ENCODE measurements around the gene TNFRSF18. TPM values are rescaled to one million over a fixed set of nuclear protein-coding genes. Genes with fewer than 3 reads are reported as not detected.

Gene TNFRSF18
- total and polyA plus RNA-seq, 10 of the 15 experiments (the other 5 are each of a cell fraction or from before 2014, with no cell fraction given): 0.18 to 7.5 (median 1.5) TPM; not detected in 1

- TF ChIP-seq ZBTB4 (CRISPR knock-in tag; IDR thresholded peaks at IDR 0.05): no peak
- no peak for TF ChIP-seq ETV6 (conservative IDR thresholded peaks at IDR 0.05 in 1 of 2, IDR thresholded peaks at IDR 0.05 in 1 of 2; ENCODE audit: borderline replicate concordance in 1 of 2, low read depth in 1 of 2)
- TF ChIP-seq GATAD2B (conservative IDR thresholded peaks at IDR 0.05; ENCODE audit: low read depth): no peak
- TF ChIP-seq ELK1 (IDR thresholded peaks at IDR 0.05; ENCODE audit: low read depth, low read length): no peak
- no peak for TF ChIP-seq STAT3 (IDR thresholded peaks at IDR 0.05; ENCODE audit: low read depth, low read length)
- TF ChIP-seq RFX5 (IDR thresholded peaks at IDR 0.05; ENCODE audit: low read depth, low read length): no peak
- no peak for TF ChIP-seq NR2F1 (conservative IDR thresholded peaks at IDR 0.05)
- TF ChIP-seq JUND (IDR thresholded peaks at IDR 0.05; ENCODE audit: low read depth, low read length): no peak
- no peak for TF ChIP-seq BCLAF1 (IDR thresholded peaks at IDR 0.05)
- TF ChIP-seq NFIC (IDR thresholded peaks at IDR 0.05; ENCODE audit: low read depth, low read length): no peak
- TF ChIP-seq HDGF (IDR thresholded peaks at IDR 0.05): no peak
These were observed 34.6 kb upstream of the TNFRSF18 start (continued) for GRCh38 chr1:1240822-1241587.
